Measurements from ENCODE around the gene CACNA1B.

DNA sequence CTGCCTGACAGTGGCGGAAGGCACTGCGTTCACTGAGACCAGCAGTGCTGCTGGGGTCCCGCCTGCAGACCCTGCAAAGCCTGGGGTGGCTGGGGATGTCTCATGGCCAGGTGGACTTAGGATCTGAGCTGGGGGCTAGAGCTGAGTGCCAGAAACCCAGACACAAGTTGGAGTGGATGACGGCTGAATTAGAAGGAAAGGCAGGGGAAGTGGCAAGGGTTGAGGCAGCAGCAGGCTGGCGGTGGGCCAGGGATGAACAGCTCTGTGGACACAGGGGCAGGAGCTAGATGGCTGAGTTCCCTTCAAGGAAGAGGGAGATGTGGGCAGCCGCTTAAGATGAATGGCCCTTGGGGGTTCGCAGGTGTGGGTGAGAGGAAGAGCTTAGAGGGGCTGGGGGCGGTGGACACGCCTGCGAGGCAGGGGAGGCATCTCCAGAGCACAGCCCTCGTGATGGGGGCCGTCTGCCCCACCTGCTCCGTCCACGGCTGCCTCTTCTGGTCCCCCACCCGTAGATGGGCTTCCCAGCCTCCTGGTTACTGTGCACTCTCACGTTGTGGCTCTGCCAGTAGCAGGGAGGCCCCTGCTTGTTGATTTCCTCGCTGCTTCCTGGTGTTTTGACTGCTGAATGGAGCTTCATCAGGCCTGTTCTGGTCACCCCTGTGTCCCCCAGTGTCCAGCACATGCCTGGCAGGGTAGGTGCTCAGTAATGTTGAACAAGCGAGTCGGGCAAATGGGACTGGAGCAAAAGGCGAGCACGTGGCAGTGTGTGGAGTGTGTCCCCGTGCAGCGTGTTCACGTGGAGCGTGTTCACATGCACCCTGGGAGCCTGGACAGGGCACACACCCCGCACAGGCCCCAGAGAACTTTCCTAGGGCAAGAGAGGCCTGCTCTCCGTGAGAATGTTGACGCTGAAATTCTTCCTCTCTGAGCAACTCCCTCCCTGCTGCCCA lies 168.2 kb downstream of the CACNA1B start:
- TF ChIP-seq, protein P1, sequence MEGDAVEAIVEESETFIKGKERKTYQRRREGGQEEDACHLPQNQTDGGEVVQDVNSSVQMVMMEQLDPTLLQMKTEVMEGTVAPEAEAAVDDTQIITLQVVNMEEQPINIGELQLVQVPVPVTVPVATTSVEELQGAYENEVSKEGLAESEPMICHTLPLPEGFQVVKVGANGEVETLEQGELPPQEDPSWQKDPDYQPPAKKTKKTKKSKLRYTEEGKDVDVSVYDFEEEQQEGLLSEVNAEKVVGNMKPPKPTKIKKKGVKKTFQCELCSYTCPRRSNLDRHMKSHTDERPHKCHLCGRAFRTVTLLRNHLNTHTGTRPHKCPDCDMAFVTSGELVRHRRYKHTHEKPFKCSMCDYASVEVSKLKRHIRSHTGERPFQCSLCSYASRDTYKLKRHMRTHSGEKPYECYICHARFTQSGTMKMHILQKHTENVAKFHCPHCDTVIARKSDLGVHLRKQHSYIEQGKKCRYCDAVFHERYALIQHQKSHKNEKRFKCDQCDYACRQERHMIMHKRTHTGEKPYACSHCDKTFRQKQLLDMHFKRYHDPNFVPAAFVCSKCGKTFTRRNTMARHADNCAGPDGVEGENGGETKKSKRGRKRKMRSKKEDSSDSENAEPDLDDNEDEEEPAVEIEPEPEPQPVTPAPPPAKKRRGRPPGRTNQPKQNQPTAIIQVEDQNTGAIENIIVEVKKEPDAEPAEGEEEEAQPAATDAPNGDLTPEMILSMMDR (IDR thresholded peaks at IDR 0.05; ENCODE audit: borderline replicate concordance, extremely low read depth, low read length, poor library complexity, severe bottlenecking): no peak
- TF ChIP-seq EZH2 (IDR thresholded peaks at IDR 0.05; ENCODE audit: borderline replicate concordance, low read depth, low read length, severe bottlenecking): no peak
